Adrenal gland (tissue), 12 donors: ENCODE measurements around the gene NUP98. TPM values are rescaled to one million over a fixed set of nuclear protein-coding genes. Genes with fewer than 3 reads are reported as not detected.

ENCODE experiments used
- DNase-seq, 7 donors: peaks; one replicate each; pipeline ENCODE4 v3.0.0-alpha.2; 2019 to 2020
- H3K27ac ChIP-seq, 5 donors: fragments of 200-600 bp; sonication (generic) in 4 of 5; 1 replicate in 3 of 5; 2 replicates in 2 of 5; pipeline versions ENCODE4 v1.5.1 to v1.8.0; 2016 to 2020; ENCODE audit warnings: mild to moderate bottlenecking in 1 of 5
- H3K27me3 ChIP-seq: fragments of 200-600 bp; 2 replicates; pipeline ENCODE4 v1.8.0; 2021
- H3K36me3 ChIP-seq, 2 donors: fragments of 200-600 bp; replicated peaks in 1 of 2; 1 replicate in 1 of 2; 2 replicates in 1 of 2; pipeline versions ENCODE4 v1.5.1 to v1.8.0; 2018 to 2022
- H3K4me1 ChIP-seq, 2 donors: fragments of 200-600 bp; replicated peaks in 1 of 2; 1 replicate in 1 of 2; 2 replicates in 1 of 2; pipeline versions ENCODE4 v1.5.1 to v1.8.0; 2018 to 2021
- H3K4me3 ChIP-seq, 4 donors: fragments of 200-600 bp; sonication (generic) in 3 of 4; one replicate each; pipeline ENCODE4 v1.5.1; 2016 to 2018
- H3K9me3 ChIP-seq, 3 donors: fragments of 200-600 bp; sonication (generic) in 1 of 3; replicated peaks in 1 of 3; 1 replicate in 2 of 3; 2 replicates in 1 of 3; pipeline versions ENCODE4 v1.5.1 to v1.8.0; 2016 to 2021
- CTCF ChIP-seq, 6 experiments: fragments of 450-650 bp in 4 of 6; fragments of 200-600 bp in 2 of 6; sonication (generic) in 1 of 6; IDR thresholded peaks; 1 replicate in 5 of 6; 2 replicates in 1 of 6; pipeline versions ENCODE4 v1.5.1 to v1.8.0; 2016 to 2021; ENCODE audit warnings: antibody characterized with exemption in 6 of 6, mild to moderate bottlenecking in 2 of 6, moderate library complexity in 1 of 6
- POLR2A ChIP-seq, 2 donors: fragments of 450-650 bp; IDR thresholded peaks; one replicate each; pipeline ENCODE4 v1.6.1; 2017; ENCODE audit warnings: antibody characterized with exemption in 2 of 2, mild to moderate bottlenecking in 2 of 2, moderate library complexity in 1 of 2
- WGBS, 4 donors: extraction: QIAGEN DNeasy Blood & Tissue Kit in 2 of 4; methylation state at CpG; one replicate each; pipeline versions ENCODE4 v1.1.5 to v1.1.7; 2013 to 2017; 5-methylcytosine and 5-hydroxymethylcytosine counted together
- intact Hi-C, 2 donors: fragments of 100-400 bp; cut with DNase I; formaldehyde crosslinking; loops; one replicate each; pipeline versions ENCODE4 v1.14.1 to v1.15.0; 2022 to 2023
- polyA plus RNA-seq, 3 donors: library from polyadenylated mRNA; stranded (reverse); fragments of 200-250 nt in 2 of 3; fragments of 350-450 nt in 1 of 3; fragmentation: Illumina TruSeq in 1 of 3; extraction: RNeasy Lipid Tissue Mini Kit (QIAGEN cat#74804) in 1 of 3; gene quantifications; one replicate each; pipeline ENCODE4 v1.2.3, GENCODE V29; 2013 to 2014
- total RNA-seq, 9 donors: library from RNA; depleted of rRNA in 4 of 9; stranded (reverse); fragments of >200 nt in 4 of 9; fragments of 120-200 nt in 1 of 9; fragmentation: NEBNext Ultra II Directional in 1 of 9; extraction: Animal tissue kit (Norgen Biotek cat#: 25700) in 1 of 9; gene quantifications; one replicate each; pipeline versions ENCODE4 v1.1.0 to v1.2.4, GENCODE V29; 2013 to 2023
- donor health status: healthy with polysubstance abuse.
- donor health status: Bipolar disorder and iron deficiency.
- donor health status: DM: yes; HTN: yes; CAD: no.
- donor health status: DM: no; HTN: no; CAD: no.
- donor health status: DM: no; HTN: no; CAD: no.
- donor health status: DM: yes; HTN: yes; CAD: no.

NUP98 gene
- total and polyA plus RNA-seq, 12 donors, result 14.6 to 226 (median 56.9) TPM

- no peak for TF ChIP-seq POLR2A (IDR thresholded peaks at IDR 0.05)
- TF ChIP-seq CTCF (IDR thresholded peaks at IDR 0.05), result no peak
- Histone ChIP-seq H3K27ac (no peak overlapping the region), H3K4me1 (no peaks in the 10 kb centered on the region), H3K9me3 (no peaks in the 10 kb centered on the region), H3K4me3 (no peak overlapping the region), H3K36me3 (peaks cover 0 to 75% of the 10 kb centered on the region in 2 donors), H3K27me3 (no peaks in the 10 kb centered on the region)
- DNase-seq, result no peak
- WGBS, 4 donors, result 93 to 99% (median 97%) methylated on average over 11 of the region's 11 CpGs
- intact Hi-C loops, result no loop called here
Observed at GRCh38 chr11:3675971-3676370, 121.4 kb downstream of the NUP98 start.

GRCh38 chr11:3674189-3674588 is 123.2 kb downstream of the NUP98 start:
- intact Hi-C loops, result no loop called here
- no peak overlapping the region for H3K4me3 ChIP-seq
- TF ChIP-seq CTCF (IDR thresholded peaks at IDR 0.05), result no peak
- peaks cover 0 to 58% of the 10 kb centered on the region in 2 donors for H3K36me3 ChIP-seq
- no peak for DNase-seq
- 91 to 100% (median 99%) methylated on average over 1 of the region's 1 CpG for WGBS, 4 donors
- H3K27ac ChIP-seq, result no peak overlapping the region
- H3K4me1 ChIP-seq, result no peaks in the 10 kb centered on the region
- no peaks in the 10 kb centered on the region for H3K27me3 ChIP-seq
- no peaks in the 10 kb centered on the region for H3K9me3 ChIP-seq

GRCh38 chr11:3671334-3672254 is 125.8 kb downstream of the NUP98 start, which contains the start of gene CHRNA10:
Gene CHRNA10, minus strand, starts transcription at chr11:3671384. Its CDS starts 72 bp downstream, at chr11:3671312.
- H3K27me3 ChIP-seq, result no peaks in the 10 kb centered on the region
- intact Hi-C loops, result no loop called here
- no peaks in the 10 kb centered on the region for H3K9me3 ChIP-seq
- peaks cover 0 to 59% of the 10 kb centered on the region in 2 donors for H3K36me3 ChIP-seq
- no peaks in the 10 kb centered on the region for H3K4me1 ChIP-seq
- no peak for TF ChIP-seq POLR2A (IDR thresholded peaks at IDR 0.05)
- TF ChIP-seq CTCF (IDR thresholded peaks at IDR 0.05), result no peak
- DNase-seq, result no peak
- H3K4me3 ChIP-seq, result no peak within 1 kb of the TSS
- 76 to 86% (median 84%) methylated on average over 8 to 9 of the region's 9 CpGs for WGBS, 4 donors
- H3K27ac ChIP-seq, result no peak within 1 kb of the TSS

- DNase-seq, result no peak
- Histone ChIP-seq H3K9me3 (no peaks in the 10 kb centered on the region), H3K27ac (no peak overlapping the region), H3K4me3 (no peak overlapping the region), H3K36me3 (peaks cover 0 to 53% of the 10 kb centered on the region in 2 donors), H3K27me3 (no peaks in the 10 kb centered on the region), H3K4me1 (no peaks in the 10 kb centered on the region)
- intact Hi-C loops, result no loop called here
- 84 to 95% (median 90%) methylated on average over 5 of the region's 5 CpGs for WGBS, 4 donors
- no peak for TF ChIP-seq CTCF (IDR thresholded peaks at IDR 0.05)
- TF ChIP-seq POLR2A (IDR thresholded peaks at IDR 0.05), result no peak
Observed at GRCh38 chr11:3669742-3670183, 127.6 kb downstream of the NUP98 start.
